Middle frontal gyrus (tissue), 1 donor: Measurements from ENCODE around the gene CADPS.

Experiments used
- DNase-seq: peaks from one replicate; pipeline ENCODE4 v3.0.0-alpha.2; 2015; ENCODE audit warnings: low spot score; ENCODE audit errors: extremely low spot score

The CADPS gene

DNA sequence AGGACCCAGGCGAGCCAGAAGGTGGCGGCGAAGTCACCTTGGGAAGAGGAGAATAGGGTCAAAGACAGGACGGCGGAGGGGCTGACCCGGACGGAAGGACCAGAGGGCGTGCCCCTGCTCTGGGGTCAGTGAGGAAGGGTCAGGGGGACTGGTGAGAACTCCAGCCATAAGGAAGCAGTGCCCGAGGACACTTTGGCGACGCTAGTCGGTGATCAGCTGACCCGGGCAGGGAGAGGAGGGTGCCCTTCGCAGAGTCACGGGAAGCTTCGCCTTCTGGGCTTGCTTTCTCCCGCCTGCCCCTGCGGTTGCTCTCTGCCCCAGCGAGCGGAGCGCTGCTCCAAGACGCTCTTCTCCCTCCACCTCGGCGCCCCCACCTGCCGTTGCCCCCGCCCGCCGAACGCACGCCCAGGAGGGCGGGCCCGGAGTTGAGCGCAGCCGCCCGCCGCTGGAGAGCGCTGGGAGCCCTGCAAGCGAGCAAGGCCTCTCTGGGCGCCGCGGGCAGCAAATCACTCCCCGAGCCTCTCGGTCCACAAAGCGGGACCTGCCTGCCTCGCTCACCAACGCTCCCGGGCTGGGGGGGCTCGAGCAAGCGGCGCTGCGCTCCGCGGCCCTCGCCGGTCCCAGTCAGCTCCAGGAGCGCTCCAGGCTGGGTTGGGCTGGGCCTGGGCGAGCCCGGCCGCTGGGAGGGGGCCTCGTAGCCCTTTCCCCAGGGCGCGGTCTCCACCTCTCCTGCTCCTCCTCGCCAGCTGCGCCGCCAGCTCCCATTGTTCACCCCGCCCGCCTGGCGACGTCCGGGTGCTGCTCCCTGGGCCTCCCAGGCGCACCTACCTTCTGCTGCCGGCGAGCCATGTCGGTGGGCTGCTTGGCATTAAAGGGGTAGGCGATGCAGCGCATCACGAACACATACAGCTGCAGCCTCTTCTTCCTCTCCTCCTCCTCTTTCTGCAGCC is 1.2 kb downstream of the CADPS start:
- DNase-seq, result peak; percentile 37

DNA sequence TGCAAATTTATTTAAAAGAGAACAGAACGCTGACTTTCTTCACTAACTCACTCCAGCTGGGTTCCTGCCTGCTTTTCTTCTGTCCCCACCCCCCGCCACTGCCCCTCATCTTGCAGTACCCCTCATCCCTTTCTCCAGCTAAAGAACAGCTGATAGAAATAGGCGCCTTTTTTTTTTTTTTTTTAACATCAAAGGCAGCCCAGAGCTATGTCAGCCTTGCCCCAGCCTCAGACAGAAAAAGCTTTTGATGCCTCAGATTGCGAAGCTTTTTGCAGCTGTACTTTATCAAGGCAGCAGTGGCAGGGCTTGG is 1.8 kb downstream of the CADPS start:
- DNase-seq, result no peak

- DNase-seq, result no peak
Observed at GRCh38 chr3:62872318-62872717, 2.9 kb downstream of the CADPS start.

GRCh38 chr3:62870321-62870720 is 4.9 kb downstream of the CADPS start:
- DNase-seq, result no peak

DNA sequence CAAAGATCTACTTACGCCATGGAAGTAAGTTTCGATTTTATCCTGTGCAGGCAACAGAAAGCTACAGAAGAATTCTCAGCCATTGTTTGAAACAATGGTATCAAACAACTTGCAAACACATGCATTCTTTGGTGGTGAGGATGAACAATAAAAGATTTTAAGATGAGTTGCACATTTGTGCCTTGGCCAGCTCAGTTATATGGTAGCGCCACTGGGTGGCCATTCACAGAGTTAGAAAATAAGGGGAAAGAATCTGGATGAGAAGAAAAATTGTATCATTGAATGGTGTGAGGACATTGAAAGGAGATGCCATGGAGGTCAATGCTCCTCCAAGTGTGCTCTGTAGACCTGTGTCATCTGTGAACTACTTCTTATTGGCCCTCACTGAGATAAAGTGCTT is 11.6 kb downstream of the CADPS start:
- DNase-seq, result no peak

GRCh38 chr3:62859203-62859791 is 15.9 kb downstream of the CADPS start:
- DNase-seq, result no peak

DNA sequence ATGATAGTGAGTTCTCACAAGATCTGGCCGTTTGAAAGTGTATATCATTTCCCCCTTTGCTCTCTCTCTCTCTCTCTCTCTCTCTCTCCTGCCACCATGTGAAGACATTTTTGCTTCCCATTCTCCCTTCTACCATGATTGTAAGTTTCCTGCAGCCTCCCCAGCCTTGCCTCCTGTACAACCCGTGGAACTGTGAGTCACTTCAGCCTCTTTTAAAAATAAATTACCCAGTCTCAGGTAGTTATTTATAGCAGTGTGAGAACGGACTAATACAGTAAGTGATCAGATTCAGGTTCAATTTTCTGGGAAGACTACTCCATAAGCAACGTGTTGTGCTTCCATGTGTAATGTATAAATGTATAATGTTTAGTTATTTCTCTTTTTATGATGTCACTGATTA is 29.2 kb downstream of the CADPS start:
- DNase-seq, result no peak

DNA sequence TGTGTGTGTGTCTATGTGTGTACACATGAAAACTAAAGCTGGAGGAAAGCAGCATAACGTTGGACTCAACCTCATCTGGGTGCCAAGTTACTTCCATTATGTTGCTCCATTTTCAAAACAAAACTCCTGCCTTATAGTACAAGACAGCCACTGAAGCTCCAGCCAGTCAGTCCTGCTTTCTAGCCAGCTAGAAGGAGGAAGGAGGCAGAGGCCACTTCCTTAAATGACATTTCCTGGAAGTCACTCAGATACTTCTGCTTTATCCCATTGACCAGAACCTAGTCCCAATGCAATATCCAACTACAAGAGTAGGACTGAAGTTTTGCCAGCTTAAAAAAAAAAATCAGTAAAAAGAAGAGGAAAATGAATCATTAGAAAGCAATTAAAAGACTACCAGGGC is 31.7 kb downstream of the CADPS start:
- no peak for DNase-seq

DNA sequence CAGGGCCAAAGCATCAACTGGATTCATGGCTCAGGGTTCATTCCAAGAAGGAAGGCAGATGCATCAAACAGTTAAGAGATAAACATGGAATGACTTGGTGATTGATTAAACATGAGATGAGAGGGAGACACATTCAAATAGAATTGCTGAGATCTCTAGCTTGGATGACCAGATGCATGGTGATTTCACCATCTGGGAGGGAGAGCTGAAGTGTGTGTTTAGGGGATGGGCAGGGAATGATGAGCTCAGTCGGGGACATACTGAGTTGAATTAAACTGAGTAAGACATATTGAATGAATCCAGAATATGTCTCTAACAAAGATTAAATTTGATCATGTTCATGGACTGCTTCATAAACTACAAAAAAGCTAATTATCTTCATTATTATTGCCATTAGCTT is 35.5 kb downstream of the CADPS start:
- no peak for DNase-seq

GRCh38 chr3:62837145-62837787 is 38.0 kb downstream of the CADPS start:
- no peak for DNase-seq

DNA sequence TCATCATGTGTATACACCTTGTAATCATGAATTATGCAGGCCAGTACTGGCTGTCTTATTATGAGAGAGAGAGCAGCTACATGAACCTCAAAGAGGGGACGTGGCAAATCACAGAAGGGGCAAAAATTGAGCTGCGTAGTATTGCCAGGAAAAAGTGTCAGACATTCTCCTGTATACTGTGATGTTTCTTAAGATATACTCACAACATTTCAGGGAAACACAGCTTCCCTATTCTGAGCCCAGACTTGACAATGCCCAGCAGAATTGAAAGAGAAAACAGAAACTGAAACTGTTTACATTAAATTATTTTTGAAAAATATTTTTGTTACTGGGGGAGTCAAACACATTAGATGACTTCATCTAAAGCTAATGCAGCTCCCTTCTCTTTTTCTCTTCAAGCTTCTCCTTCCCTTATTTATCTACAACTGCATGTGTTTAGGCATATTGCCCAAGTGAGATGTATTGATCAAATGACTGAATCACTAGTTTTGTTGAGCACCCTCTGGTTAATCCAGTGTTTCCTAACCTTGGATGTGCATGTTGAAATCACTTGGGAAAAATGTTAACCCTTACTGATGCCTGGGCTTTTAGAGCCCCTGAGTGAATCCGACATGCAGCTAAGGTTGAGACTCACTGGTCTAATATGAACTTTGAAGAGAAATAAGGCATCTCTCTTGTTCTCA is 39.5 kb downstream of the CADPS start:
- no peak for DNase-seq

GRCh38 chr3:62833538-62833937 is 41.7 kb downstream of the CADPS start:
- no peak for DNase-seq

- DNase-seq, result no peak
Observed at GRCh38 chr3:62832553-62832952, 42.7 kb downstream of the CADPS start.

DNA sequence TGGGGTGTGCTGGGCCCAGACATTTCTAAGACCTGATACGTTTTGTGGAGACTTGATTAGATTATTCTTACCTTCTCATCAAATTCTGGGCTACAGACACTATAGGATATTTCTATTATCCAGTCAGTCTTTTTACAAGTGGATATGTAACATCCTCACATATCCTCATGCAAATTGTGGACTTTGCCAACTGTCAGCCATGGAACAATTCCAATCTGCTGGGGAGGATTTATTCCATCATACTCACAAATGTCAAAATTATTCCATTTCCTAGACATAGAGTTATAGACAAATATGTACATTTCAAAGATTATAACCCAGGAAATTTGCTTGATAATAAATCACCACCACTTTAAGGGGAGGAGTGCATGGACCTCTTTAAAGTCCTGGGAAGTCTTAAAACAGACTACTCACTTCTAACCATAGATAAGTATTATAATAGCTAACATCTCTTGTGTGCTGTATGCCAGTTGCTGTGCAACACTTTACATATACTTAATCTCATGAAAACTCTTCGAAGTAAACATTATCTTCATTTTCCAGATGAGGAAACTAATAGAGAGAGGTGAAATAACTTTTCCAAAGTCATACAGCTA is 44.4 kb downstream of the CADPS start:
- no peak for DNase-seq

DNA sequence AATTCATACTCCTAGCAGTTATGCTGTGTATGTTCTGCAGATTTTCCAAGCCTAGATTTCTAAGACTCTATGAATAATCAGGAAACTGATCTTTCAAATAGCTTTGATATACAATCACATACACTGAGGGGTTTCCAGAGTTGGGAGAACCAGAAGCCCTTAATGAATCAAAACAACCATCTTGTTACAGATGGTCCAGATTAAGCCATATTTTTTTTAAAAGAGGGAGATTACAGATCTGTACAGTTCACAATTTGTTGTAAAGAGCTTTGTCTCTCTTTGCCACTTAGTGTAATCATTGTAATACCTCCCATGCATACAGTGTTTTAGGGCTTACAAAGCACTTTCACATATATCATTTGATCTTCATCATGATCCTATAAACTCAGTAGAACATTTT is 47.7 kb downstream of the CADPS start:
- DNase-seq, result no peak

DNA sequence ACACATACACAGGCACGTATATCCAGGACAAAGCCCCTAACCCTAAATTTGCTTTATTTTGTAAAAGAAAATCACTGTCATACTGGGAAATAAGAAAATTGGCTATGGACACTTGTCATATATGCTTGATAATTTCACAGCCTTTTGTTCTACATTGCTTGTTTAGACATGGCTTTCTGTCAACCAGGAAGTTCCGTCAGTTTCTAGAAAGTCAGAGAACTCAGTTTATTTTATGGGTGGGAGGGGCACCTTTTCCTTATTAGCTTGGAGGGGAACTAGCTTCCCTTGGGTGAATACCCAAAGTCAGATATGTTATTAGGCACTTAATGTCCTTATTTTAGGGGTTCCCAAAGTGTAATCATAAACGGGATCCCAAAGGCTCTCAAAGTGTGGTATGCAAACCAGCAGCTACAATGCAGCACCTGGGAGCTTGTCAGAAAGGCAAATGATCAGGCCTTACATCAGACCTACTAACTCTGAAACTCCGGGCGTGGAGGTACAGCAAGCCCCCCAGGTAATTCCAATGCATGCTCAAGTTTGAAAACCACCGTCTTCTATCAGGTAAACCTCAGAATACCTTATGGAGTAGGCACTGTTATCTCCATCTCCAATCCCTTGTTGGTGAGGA is 50.1 kb downstream of the CADPS start:
- no peak for DNase-seq

DNA sequence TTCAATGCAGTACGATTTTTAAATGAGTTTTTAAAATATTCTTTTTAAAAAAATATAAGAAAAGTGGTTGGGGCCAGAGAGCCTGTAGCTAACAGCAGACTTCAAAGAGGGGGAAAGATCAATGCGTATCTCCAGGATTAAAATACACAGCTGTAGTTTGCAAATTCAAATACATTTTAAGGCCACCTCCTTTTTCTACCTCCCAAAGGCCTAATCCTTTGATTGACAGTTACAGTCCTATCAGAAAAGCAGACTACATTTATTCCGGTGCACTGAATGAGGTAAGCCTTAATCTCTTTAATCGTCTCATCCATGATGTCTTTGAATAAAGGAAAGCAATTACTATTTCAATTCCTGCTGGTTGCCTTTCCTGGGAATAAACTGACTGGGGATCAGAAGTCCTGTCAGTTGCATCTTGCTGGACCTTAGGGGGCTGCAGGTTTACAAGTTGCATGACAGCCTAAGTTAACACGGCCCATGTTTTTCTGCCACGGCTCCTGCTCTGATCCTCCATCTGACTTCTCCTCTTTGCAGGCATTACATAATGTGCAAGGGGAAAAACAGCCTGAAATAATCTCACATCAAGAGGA is 51.7 kb downstream of the CADPS start:
- no peak for DNase-seq

- no peak for DNase-seq
Observed at GRCh38 chr3:62822905-62823304, 52.3 kb downstream of the CADPS start.

- no peak for DNase-seq
Observed at GRCh38 chr3:62818347-62818746, 56.9 kb downstream of the CADPS start.

DNA sequence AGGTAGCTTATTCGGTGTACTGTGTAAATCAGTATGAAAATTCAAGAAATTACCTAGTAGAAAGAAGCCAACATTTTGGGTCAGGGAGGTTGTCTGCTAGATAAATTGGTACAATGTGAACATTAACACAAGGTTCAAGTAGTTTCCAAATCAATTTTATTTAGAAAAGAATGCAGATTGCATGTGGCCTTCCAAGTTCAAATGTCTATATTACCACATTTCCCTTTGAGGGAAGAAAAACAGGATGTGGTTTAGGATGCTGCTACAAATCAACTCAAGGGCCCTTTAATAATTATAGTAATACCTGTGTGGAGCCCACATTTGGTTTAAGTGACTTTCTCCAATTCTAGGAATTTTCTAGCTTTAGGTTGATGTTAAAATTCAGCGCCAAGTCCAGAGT is 57.5 kb downstream of the CADPS start:
- DNase-seq, result no peak

DNA sequence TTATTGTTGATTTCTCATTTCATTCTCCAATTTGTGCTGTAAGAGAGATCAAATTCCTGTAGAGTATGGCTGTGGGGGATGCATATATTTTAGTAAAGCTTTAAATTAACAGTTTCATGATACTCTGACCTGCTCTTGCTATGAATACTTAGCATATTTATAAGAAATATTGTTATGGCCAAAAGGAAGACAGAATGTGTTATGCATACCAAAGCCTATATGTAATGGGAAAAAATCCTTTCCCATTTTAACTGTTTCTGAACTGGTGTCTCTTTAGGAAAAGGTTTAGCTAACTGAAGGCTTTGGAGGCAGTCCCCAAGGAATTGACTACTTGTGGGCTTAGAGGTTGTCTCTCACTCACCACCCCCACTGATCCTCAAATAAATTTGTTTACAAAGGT is 59.2 kb downstream of the CADPS start:
- no peak for DNase-seq
